Esophagus squamous epithelium (tissue), 5 donors: Measurements from ENCODE around the gene RPH3AL. TPM values are rescaled to one million over a fixed set of nuclear protein-coding genes. Genes with fewer than 3 reads are reported as not detected.

Experiments used
- DNase-seq: peaks from one replicate; lab custom pipeline; 2025; lab: John Stamatoyannopoulos, UW
- H3K27ac ChIP-seq, 4 donors: fragments of 200-600 bp; sonication (generic); one replicate each; pipeline ENCODE4 v1.5.1; 2016 to 2019; ENCODE audit warnings: mild to moderate bottlenecking in 1 of 4
- H3K27me3 ChIP-seq, 4 donors: fragments of 200-600 bp; sonication (generic); 1 replicate in 3 of 4; 2 replicates in 1 of 4; pipeline versions ENCODE4 v1.5.1 to v1.6.0; 2017 to 2021; ENCODE audit warnings: antibody characterized with exemption in 1 of 4
- H3K36me3 ChIP-seq, 3 donors: fragments of 200-600 bp; sonication (generic); one replicate each; pipeline ENCODE4 v1.5.1; 2016 to 2019
- H3K4me1 ChIP-seq, 3 donors: fragments of 200-600 bp; sonication (generic); one replicate each; pipeline ENCODE4 v1.5.1; 2017 to 2019
- H3K4me3 ChIP-seq, 4 donors: fragments of 200-600 bp; sonication (generic); 1 replicate in 3 of 4; 2 replicates in 1 of 4; pipeline ENCODE4 v1.5.1; 2016 to 2019; ENCODE audit warnings: mild to moderate bottlenecking in 2 of 4, moderate library complexity in 1 of 4
- H3K9me3 ChIP-seq, 3 donors: fragments of 200-600 bp; sonication (generic); one replicate each; pipeline ENCODE4 v1.5.1; 2016 to 2019
- CTCF ChIP-seq, 6 experiments: fragments of 450-650 bp in 4 of 6; fragments of 200-600 bp in 2 of 6; sonication (generic) in 2 of 6; IDR thresholded peaks; one replicate each; pipeline ENCODE4 v1.5.1; 2016 to 2019; ENCODE audit warnings: antibody characterized with exemption in 6 of 6, mild to moderate bottlenecking in 4 of 6, moderate library complexity in 4 of 6
- POLR2A ChIP-seq, 4 donors: fragments of 450-650 bp; IDR thresholded peaks; one replicate each; pipeline ENCODE4 v1.6.1; 2017; ENCODE audit warnings: antibody characterized with exemption in 4 of 4, mild to moderate bottlenecking in 4 of 4, moderate library complexity in 3 of 4
- WGBS, 2 donors: methylation state at CpG; one replicate each; pipeline ENCODE4 v1.1.5; 2018; 5-methylcytosine and 5-hydroxymethylcytosine counted together
- intact Hi-C: fragments of 100-400 bp; cut with DNase I; formaldehyde crosslinking; loops from one replicate; pipeline ENCODE4 v1.15.0; 2022
- total RNA-seq, 4 donors: library from RNA; depleted of rRNA; stranded (reverse); fragments of >200 nt; gene quantifications; one replicate each; pipeline ENCODE4 v1.1.0, GENCODE V29; 2016
- donor health status: DM: yes; HTN: yes; CAD: no.

RPH3AL gene
- total RNA-seq, 4 donors from 2014 or later = 5.2 to 18.3 (median 7.5) TPM

- WGBS, 2 donors = 84 to 92% methylated on average over 5 to 9 of the region's 10 CpGs
- TF ChIP-seq CTCF (IDR thresholded peaks at IDR 0.05) (no peak), POLR2A (IDR thresholded peaks at IDR 0.05) (no peak)
- peaks cover 0 to 14% (median 0%) of the 10 kb centered on the region in 4 donors for H3K27me3 ChIP-seq
- no peak overlapping the region for H3K4me3 ChIP-seq
- H3K4me1 ChIP-seq = no peaks in the 10 kb centered on the region
- H3K9me3 ChIP-seq = no peaks in the 10 kb centered on the region
- DNase-seq = no peak
- peaks cover 0 to 21% (median 0%) of the 10 kb centered on the region in 3 donors for H3K36me3 ChIP-seq
- intact Hi-C loops = no loop called here
- H3K27ac ChIP-seq = no peak overlapping the region
Measured at GRCh38 chr17:292016-292415, 60.6 kb downstream of the RPH3AL start.

DNA sequence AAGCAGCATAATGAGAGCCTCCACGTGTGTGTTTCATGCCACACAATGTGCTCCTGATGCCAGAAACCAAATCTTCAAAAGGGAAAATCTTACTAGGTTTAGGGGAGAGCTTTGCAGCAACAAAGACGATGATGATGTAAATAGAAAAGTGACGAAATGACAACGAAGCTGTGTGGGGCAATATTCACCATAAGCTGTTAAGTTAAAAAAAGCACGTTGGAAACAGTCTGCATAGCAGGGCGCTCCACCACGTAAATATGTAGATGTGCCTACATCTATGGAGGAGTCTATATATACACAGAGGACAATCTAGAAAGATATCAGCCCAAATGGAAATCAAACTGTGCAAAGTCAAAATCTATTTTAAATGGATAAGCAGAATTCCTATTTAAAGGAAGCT is 61.0 kb downstream of the RPH3AL start:
- H3K36me3 ChIP-seq = peaks cover 0 to 19% (median 0%) of the 10 kb centered on the region in 3 donors
- H3K4me3 ChIP-seq = no peak overlapping the region
- H3K27ac ChIP-seq = no peak overlapping the region
- TF ChIP-seq POLR2A (IDR thresholded peaks at IDR 0.05) (no peak), CTCF (IDR thresholded peaks at IDR 0.05) (no peak)
- 72 to 76% methylated on average over 7 of the region's 7 CpGs for WGBS, 2 donors
- intact Hi-C loops = no loop called here
- DNase-seq = no peak
- H3K27me3 ChIP-seq = peaks cover 0 to 10% (median 0%) of the 10 kb centered on the region in 4 donors
- H3K4me1 ChIP-seq = no peaks in the 10 kb centered on the region
- H3K9me3 ChIP-seq = no peaks in the 10 kb centered on the region

- no peak for TF ChIP-seq POLR2A (IDR thresholded peaks at IDR 0.05)
- TF ChIP-seq CTCF (IDR thresholded peaks at IDR 0.05) = no peak
- Histone ChIP-seq H3K9me3 (no peaks in the 10 kb centered on the region), H3K4me1 (no peaks in the 10 kb centered on the region), H3K27ac (no peak overlapping the region), H3K36me3 (peaks cover 0 to 19% (median 0%) of the 10 kb centered on the region in 3 donors), H3K4me3 (no peak overlapping the region), H3K27me3 (peaks cover 0 to 10% (median 0%) of the 10 kb centered on the region in 4 donors)
- WGBS, 2 donors = 84 to 88% methylated on average over 12 to 13 of the region's 18 CpGs
- DNase-seq = no peak
- intact Hi-C loops = no loop called here
Measured at GRCh38 chr17:290626-291025, 62.0 kb downstream of the RPH3AL start.

GRCh38 chr17:290121-290521 is 62.5 kb downstream of the RPH3AL start:
- no peak overlapping the region for H3K27ac ChIP-seq
- intact Hi-C loops = no loop called here
- H3K4me1 ChIP-seq = no peaks in the 10 kb centered on the region
- TF ChIP-seq CTCF (IDR thresholded peaks at IDR 0.05) (no peak), POLR2A (IDR thresholded peaks at IDR 0.05) (no peak)
- H3K9me3 ChIP-seq = no peaks in the 10 kb centered on the region
- H3K27me3 ChIP-seq = peaks cover 0 to 10% (median 0%) of the 10 kb centered on the region in 4 donors
- H3K36me3 ChIP-seq = peaks cover 0 to 19% (median 0%) of the 10 kb centered on the region in 3 donors
- no peak overlapping the region for H3K4me3 ChIP-seq
- no peak for DNase-seq
- 95 to 96% methylated on average over 11 to 20 of the region's 21 CpGs for WGBS, 2 donors

DNA sequence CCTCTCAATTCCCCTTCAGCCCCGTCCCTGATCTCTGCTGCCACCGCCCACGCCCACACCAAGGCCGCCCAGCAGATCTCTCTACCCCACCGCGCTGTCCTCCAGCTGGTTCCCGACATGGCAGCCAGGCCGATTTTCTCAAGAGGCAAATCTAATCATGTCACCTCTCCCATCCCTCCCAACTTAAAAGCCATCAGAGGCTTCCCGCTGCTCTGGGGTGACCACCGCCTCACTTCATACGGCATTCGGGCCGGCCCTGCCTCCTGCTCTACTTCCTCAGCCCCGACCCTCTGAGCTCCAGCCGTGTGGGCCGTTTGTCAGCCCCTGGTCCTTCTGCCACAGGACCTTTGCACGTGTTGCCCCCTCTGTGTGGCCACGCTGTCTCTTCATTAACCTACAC is 63.2 kb downstream of the RPH3AL start:
- no peak overlapping the region for H3K27ac ChIP-seq
- H3K9me3 ChIP-seq = no peaks in the 10 kb centered on the region
- 94% methylated on average over 18 of the region's 18 CpGs for WGBS, 2 donors
- TF ChIP-seq POLR2A (IDR thresholded peaks at IDR 0.05) (no peak), CTCF (IDR thresholded peaks at IDR 0.05) (no peak)
- no peak for DNase-seq
- intact Hi-C loops = no loop called here
- H3K36me3 ChIP-seq = peaks cover 0 to 19% (median 0%) of the 10 kb centered on the region in 3 donors
- peaks cover 0 to 10% (median 0%) of the 10 kb centered on the region in 4 donors for H3K27me3 ChIP-seq
- H3K4me1 ChIP-seq = no peaks in the 10 kb centered on the region
- no peak overlapping the region for H3K4me3 ChIP-seq
